T-helper 2 cell (primary cell): ENCODE measurements around the gene MLXIPL.

Experiments
- DNase-seq, 5 experiments: peaks; one replicate each; pipeline versions ENCODE4 v3.0.0 to v3.0.0-alpha.2; 2012 to 2022

MLXIPL gene

DNA sequence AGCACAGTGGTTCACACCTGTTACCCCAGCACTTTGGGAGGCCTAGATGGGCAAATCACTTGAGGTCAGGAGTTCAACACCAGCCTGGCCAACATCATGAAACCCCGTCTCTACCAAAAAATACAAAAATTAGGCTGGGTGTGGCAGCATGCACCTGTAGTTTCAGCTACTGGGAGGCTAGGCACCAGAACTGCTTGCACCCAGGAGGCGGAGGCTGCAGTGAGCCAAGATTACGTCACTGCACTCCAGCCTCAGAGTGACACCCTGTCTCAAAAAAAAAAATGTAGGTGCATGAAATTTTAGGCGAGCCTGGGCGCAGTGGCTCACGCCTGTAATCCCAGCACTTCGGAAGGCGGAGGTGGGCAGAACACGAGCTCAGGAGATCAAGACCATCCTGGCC, 76.5 kb downstream of the MLXIPL start:
- no peak for DNase-seq

DNA sequence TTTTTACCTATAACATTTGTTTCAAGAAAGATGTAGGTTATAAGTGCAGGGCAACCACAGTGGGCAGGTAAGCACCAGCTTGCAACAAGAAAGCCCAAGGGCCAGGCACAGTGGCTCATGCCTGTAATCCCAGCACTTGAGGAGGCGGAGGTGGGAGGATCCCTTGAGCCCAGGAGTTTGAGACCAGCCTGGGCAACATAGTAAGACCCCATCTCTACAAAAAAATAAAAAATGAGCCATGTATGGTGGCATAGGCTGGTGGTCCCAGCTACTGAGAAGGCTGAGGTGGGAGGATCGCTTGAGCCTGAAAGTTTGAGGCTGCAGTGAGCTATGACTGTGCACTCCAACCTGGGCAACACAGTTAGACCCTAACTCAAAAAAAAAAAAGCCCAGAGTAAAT, 79.6 kb downstream of the MLXIPL start:
- DNase-seq: no peak
